Common myeloid progenitor, CD34-positive (primary cell): Measurements from ENCODE around the gene ARHGAP31.

Experiments used
- CTCF ChIA-PET: fragments of 350-600 bp; sonication (Branson Sonifier 250); formaldehyde crosslinking; loops from one replicate; lab custom pipeline; 2021; ENCODE audit warnings: antibody characterized with exemption; lab: Charles Lee
- POLR2A ChIA-PET: fragments of 350-600 bp; sonication (Branson Sonifier 250); formaldehyde crosslinking; loops from one replicate; lab custom pipeline; 2021; ENCODE audit warnings: antibody characterized with exemption; lab: Charles Lee
- DNase-seq, 3 donors: peaks; one replicate each; pipeline versions ENCODE4 v3.0.0 to v3.0.0-alpha.2; 2013
- H3K27ac ChIP-seq, 2 experiments: 1 replicate in 1 of 2; 2 replicates in 1 of 2; pipeline ENCODE4 v1.7.0; 2013; ENCODE audit warnings: inconsistent platforms in 2 of 2, low read length in 2 of 2, mild to moderate bottlenecking in 2 of 2, low read depth in 1 of 2, moderate library complexity in 1 of 2; ENCODE audit not compliant: severe bottlenecking in 2 of 2, insufficient read depth in 1 of 2, poor library complexity in 1 of 2
- H3K27me3 ChIP-seq, 5 experiments: replicated peaks in 2 of 5; 1 replicate in 3 of 5; 2 replicates in 2 of 5; pipeline versions ENCODE4 v1.6.1 to v1.7.0; 2013; ENCODE audit warnings: low read length in 4 of 5, mild to moderate bottlenecking in 2 of 5, moderate library complexity in 2 of 5, inconsistent platforms in 1 of 5; ENCODE audit not compliant: insufficient read depth in 5 of 5, control insufficient read depth in 4 of 5
- H3K36me3 ChIP-seq, 4 experiments: 1 replicate in 2 of 4; 2 replicates in 2 of 4; pipeline versions ENCODE4 v1.6.1 to v1.7.0; 2013; ENCODE audit warnings: low read length in 3 of 4, control low read depth in 1 of 4, mild to moderate bottlenecking in 1 of 4; ENCODE audit not compliant: control insufficient read depth in 4 of 4, insufficient read depth in 4 of 4
- H3K4me1 ChIP-seq, 4 experiments: 1 replicate in 3 of 4; 2 replicates in 1 of 4; pipeline versions ENCODE4 v1.6.1 to v1.7.1; 2013; ENCODE audit warnings: low read length in 3 of 4, mild to moderate bottlenecking in 3 of 4, control low read depth in 1 of 4, inconsistent platforms in 1 of 4, moderate library complexity in 1 of 4; ENCODE audit not compliant: control insufficient read depth in 4 of 4, insufficient read depth in 4 of 4; ENCODE audit errors: control extremely low read depth in 1 of 4
- H3K4me3 ChIP-seq, 7 experiments: 1 replicate in 4 of 7; 2 replicates in 3 of 7; pipeline versions ENCODE4 v1.5.1 to v1.7.0; 2013; ENCODE audit warnings: mild to moderate bottlenecking in 7 of 7, low read length in 6 of 7, moderate library complexity in 6 of 7, inconsistent platforms in 2 of 7, low read depth in 2 of 7, control low read depth in 1 of 7; ENCODE audit not compliant: insufficient read depth in 4 of 7, control insufficient read depth in 1 of 7; ENCODE audit errors: extremely low read depth in 1 of 7
- H3K9me3 ChIP-seq, 5 experiments: 1 replicate in 4 of 5; 2 replicates in 1 of 5; pipeline versions ENCODE4 v1.6.1 to v1.7.1; 2013; ENCODE audit warnings: low read length in 4 of 5, mild to moderate bottlenecking in 2 of 5, inconsistent platforms in 1 of 5, low read depth in 1 of 5, moderate library complexity in 1 of 5; ENCODE audit not compliant: control insufficient read depth in 4 of 5, insufficient read depth in 2 of 5; ENCODE audit errors: control extremely low read depth in 1 of 5
- WGBS: methylation state at CpG from one replicate; pipeline ENCODE4 v1.1.5; 2013; ENCODE audit not compliant: insufficient coverage; 5-methylcytosine and 5-hydroxymethylcytosine counted together

ARHGAP31 gene

GRCh38 chr3:119294696-119295671 is 801 bp downstream of the ARHGAP31 start:
- Histone ChIP-seq H3K27me3 (no peaks in the 10 kb centered on the region), H3K4me1 (peaks cover 8 to 63% (median 37%) of the 10 kb centered on the region in 4 experiments), H3K27ac (peak overlapping the region in 1 of 2 experiments; percentile 69), H3K4me3 (peak overlapping the region; percentile 66 to 93 (median 73)), H3K36me3 (no peaks in the 10 kb centered on the region), H3K9me3 (no peaks in the 10 kb centered on the region)
- ChIA-PET POLR2A (interaction anchor here (0.6 to 3.7 kb wide), 6 partner anchors 10 to 82 kb away, joined by 3 to 31 read pairs (median 4); no protein-coding TSS in a partner anchor), CTCF (interaction anchor here (0.9 to 4.6 kb wide), 11 partner anchors 10 to 395 kb away, joined by 3 to 24 read pairs (median 6); partner anchors contain the start of gene B4GALT4)
- DNase-seq: peak; percentile 44 to 83 (median 78)
- 0% methylated on average over 32 of the region's 43 CpGs for WGBS

GRCh38 chr3:119295816-119296726 is 1.9 kb downstream of the ARHGAP31 start:
- Histone ChIP-seq H3K4me1 (peaks cover 8 to 65% (median 39%) of the 10 kb centered on the region in 4 experiments), H3K27ac (no peak overlapping the region)
- peak in 2 of 3 donors; percentile 27 to 50 for DNase-seq

DNA sequence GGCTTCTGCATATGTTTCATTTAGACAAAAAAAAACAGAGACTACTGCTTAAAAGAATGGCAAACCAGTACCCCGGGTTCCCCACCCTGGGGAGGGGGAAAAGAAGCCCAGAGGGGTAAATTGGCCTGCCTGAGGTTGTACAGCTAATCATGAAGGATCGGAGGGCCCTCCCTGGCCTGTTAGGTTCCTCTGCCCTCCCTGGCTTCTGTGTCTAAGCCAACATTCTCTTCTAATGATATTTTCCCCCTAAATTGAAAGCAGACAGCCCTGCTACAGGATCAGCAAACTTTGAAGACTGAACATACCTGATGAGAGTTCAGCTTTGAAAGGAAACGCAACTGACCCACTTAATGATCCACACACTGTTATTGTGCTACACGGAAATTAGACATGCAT is 2.5 kb downstream of the ARHGAP31 start:
- CTCF ChIA-PET: interaction anchor here (1.1 to 3.6 kb wide), 7 partner anchors 8 to 56 kb away, joined by 4 to 24 read pairs (median 6); partner anchors contain the start of gene B4GALT4
- Histone ChIP-seq H3K27ac (no peak overlapping the region), H3K4me1 (peaks cover 8 to 71% (median 44%) of the 10 kb centered on the region in 4 experiments), H3K4me3 (no peak overlapping the region), H3K36me3 (no peaks in the 10 kb centered on the region), H3K27me3 (no peaks in the 10 kb centered on the region), H3K9me3 (no peaks in the 10 kb centered on the region)
- POLR2A ChIA-PET: interaction anchor here (1.2 kb wide), 1 partner anchor 26 kb away, joined by 3 read pairs; no protein-coding TSS in a partner anchor
- no peak for DNase-seq
- WGBS: 100% methylated on average over 1 of the region's 4 CpGs

More at GRCh38 chr3:119295816-119296726, 1.9 kb downstream of the ARHGAP31 start:
- POLR2A ChIA-PET: interaction anchor here (1.2 to 1.5 kb wide), 2 partner anchors 27 to 81 kb away, joined by 3 to 4 read pairs; no protein-coding TSS in a partner anchor
- peak overlapping the region in 2 of 7 experiments; percentile 3 to 92 for H3K4me3 ChIP-seq
- WGBS: 44% methylated on average over 1 of the region's 8 CpGs
- H3K9me3 ChIP-seq: no peaks in the 10 kb centered on the region
- no peaks in the 10 kb centered on the region for H3K36me3 ChIP-seq
- CTCF ChIA-PET: interaction anchor here (1.0 to 3.6 kb wide), 9 partner anchors 9 to 394 kb away, joined by 3 to 24 read pairs (median 6); partner anchors contain the start of gene B4GALT4
- no peaks in the 10 kb centered on the region for H3K27me3 ChIP-seq

DNA sequence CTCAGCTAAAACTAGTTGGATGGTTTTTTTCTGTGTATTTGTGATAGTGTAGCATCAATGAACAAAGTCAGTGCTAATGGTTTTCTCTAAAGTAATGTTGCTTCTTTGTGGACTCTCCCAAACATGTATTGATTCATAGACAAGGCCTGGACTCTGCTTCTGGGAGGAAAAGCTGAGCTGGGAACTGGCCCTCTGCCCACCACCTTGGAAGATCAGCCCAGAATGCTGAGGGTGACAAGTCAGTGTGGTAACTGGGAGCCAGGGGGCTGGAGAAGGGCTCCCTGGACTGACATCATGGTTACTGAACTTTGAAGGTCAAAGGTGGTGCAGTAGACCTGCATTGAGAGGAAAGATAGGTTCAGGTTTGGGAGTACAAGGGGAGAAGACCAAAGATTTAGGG is 3.0 kb downstream of the ARHGAP31 start:
- ChIA-PET POLR2A (interaction anchor here (1.2 kb wide), 1 partner anchor 26 kb away, joined by 3 read pairs; no protein-coding TSS in a partner anchor), CTCF (interaction anchor here (1.1 to 3.6 kb wide), 4 partner anchors 8 to 56 kb away, joined by 4 to 24 read pairs (median 6); no protein-coding TSS in a partner anchor)
- Histone ChIP-seq H3K4me3 (no peak overlapping the region), H3K4me1 (peaks cover 8 to 76% (median 47%) of the 10 kb centered on the region in 4 experiments), H3K27me3 (no peaks in the 10 kb centered on the region), H3K36me3 (no peaks in the 10 kb centered on the region), H3K9me3 (no peaks in the 10 kb centered on the region), H3K27ac (no peak overlapping the region)
- no peak for DNase-seq

- DNase-seq: no peak
- Histone ChIP-seq H3K27ac (no peak overlapping the region), H3K4me1 (peaks cover 5 to 76% (median 41%) of the 10 kb centered on the region in 4 experiments), H3K9me3 (no peaks in the 10 kb centered on the region), H3K27me3 (no peaks in the 10 kb centered on the region), H3K36me3 (no peaks in the 10 kb centered on the region), H3K4me3 (no peak overlapping the region)
- CTCF ChIA-PET: interaction anchor here (1.0 to 2.1 kb wide), 4 partner anchors 11 to 55 kb away, joined by 3 to 6 read pairs (median 5); no protein-coding TSS in a partner anchor
- 100% methylated on average over 2 of the region's 11 CpGs for WGBS
- POLR2A ChIA-PET: no interaction called here
Observed at GRCh38 chr3:119298565-119298941, 4.4 kb downstream of the ARHGAP31 start.

DNA sequence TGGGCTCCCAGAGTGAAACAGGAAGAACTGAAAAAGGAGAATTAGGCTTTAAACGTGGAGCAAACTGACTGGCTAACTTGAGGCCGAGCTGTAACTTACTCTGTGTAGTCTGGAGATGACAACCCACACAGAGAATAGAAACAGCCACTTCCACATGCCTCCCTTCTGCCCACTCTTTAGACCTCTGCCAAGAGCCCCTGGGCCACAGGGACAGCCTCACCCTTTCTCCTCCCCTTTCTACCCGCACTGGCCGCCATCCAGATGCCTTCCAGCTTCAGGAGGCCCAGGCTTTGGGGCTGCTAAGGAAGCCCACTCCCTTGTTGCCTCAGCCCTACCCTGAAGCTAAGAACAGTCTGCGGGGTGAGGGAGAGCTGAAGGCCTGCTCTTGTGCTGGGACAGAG is 6.8 kb downstream of the ARHGAP31 start:
- no peak overlapping the region for H3K27ac ChIP-seq
- no peak overlapping the region for H3K4me3 ChIP-seq
- POLR2A ChIA-PET: no interaction called here
- CTCF ChIA-PET: interaction anchor here (1.0 to 2.0 kb wide), 3 partner anchors 15 to 52 kb away, joined by 3 to 6 read pairs (median 5); no protein-coding TSS in a partner anchor
- no peak for DNase-seq
- peaks cover 5 to 60% (median 31%) of the 10 kb centered on the region in 4 experiments for H3K4me1 ChIP-seq
- H3K36me3 ChIP-seq: no peaks in the 10 kb centered on the region
- H3K27me3 ChIP-seq: no peaks in the 10 kb centered on the region
- H3K9me3 ChIP-seq: no peaks in the 10 kb centered on the region
- WGBS: 100% methylated on average over 4 of the region's 5 CpGs
